Progenitor cell of endocrine pancreas (in vitro differentiated cells): ENCODE data around the gene BLACAT1. TPM values are rescaled to one million over a fixed set of nuclear protein-coding genes. Genes with fewer than 3 reads are reported as not detected.
A peak's percentile ranks its signal among the peaks of the same experiment; 100 is the strongest.

Source experiments
- DNase-seq: peaks from one replicate; pipeline ENCODE4 v3.0.0; 2021; ENCODE audit warnings: low spot score; ENCODE audit not compliant: unreplicated experiment
- H3K27ac Mint-ChIP-seq: 2 replicates; pipeline ENCODE4 v1.8.0; 2021; ENCODE audit warnings: mild to moderate bottlenecking, moderate library complexity, mixed read lengths
- H3K27me3 Mint-ChIP-seq: 2 replicates; pipeline ENCODE4 v1.8.0; 2021; ENCODE audit warnings: mixed read lengths
- H3K36me3 Mint-ChIP-seq: 2 replicates; pipeline ENCODE4 v1.8.0; 2022; ENCODE audit warnings: mixed read lengths; ENCODE audit not compliant: insufficient read depth
- H3K4me1 Mint-ChIP-seq: 2 replicates; pipeline ENCODE4 v1.8.0; 2021; ENCODE audit warnings: low read depth, mixed read lengths
- H3K4me3 Mint-ChIP-seq: 2 replicates; pipeline ENCODE4 v1.8.0; 2021; ENCODE audit warnings: low read depth, mild to moderate bottlenecking, moderate library complexity, mixed read lengths
- H3K9me3 Mint-ChIP-seq: 2 replicates; pipeline ENCODE4 v1.8.0; 2021; ENCODE audit warnings: low read depth, mixed read lengths
- CTCF ChIP-seq: fragments of 200-600 bp; sonication (generic); IDR thresholded peaks from one replicate; pipeline ENCODE4 v1.5.0; 2021; ENCODE audit warnings: antibody characterized with exemption, mild to moderate bottlenecking; ENCODE audit not compliant: unreplicated experiment
- total RNA-seq: library from RNA; stranded (reverse); gene quantifications from 2 replicates; pipeline ENCODE4 v1.2.1, GENCODE V29; 2021

The BLACAT1 gene
- total RNA-seq, 1 donor from 2014 or later = 6.3 TPM

GRCh38 chr1:205432116-205432515 is 23.7 kb downstream of the BLACAT1 start:
- H3K36me3 Mint-ChIP-seq = no peaks in the 10 kb centered on the region
- DNase-seq = no peak
- TF ChIP-seq CTCF = no peak
- H3K4me3 Mint-ChIP-seq = no peak overlapping the region
- no peak overlapping the region for H3K27ac Mint-ChIP-seq
- peaks cover 46% of the 10 kb centered on the region for H3K27me3 Mint-ChIP-seq
- no peaks in the 10 kb centered on the region for H3K9me3 Mint-ChIP-seq
- no peaks in the 10 kb centered on the region for H3K4me1 Mint-ChIP-seq

- peak overlapping the region; percentile 85 for H3K4me3 Mint-ChIP-seq
- H3K27me3 Mint-ChIP-seq = peaks cover 51% of the 10 kb centered on the region
- peak; percentile 92 for TF ChIP-seq CTCF
- DNase-seq = peak; percentile 47
- H3K36me3 Mint-ChIP-seq = no peaks in the 10 kb centered on the region
- peak overlapping the region; percentile 81 for H3K27ac Mint-ChIP-seq
- H3K9me3 Mint-ChIP-seq = no peaks in the 10 kb centered on the region
- H3K4me1 Mint-ChIP-seq = no peaks in the 10 kb centered on the region
These were observed 25.0 kb downstream of the BLACAT1 start for GRCh38 chr1:205430696-205431305.

DNA sequence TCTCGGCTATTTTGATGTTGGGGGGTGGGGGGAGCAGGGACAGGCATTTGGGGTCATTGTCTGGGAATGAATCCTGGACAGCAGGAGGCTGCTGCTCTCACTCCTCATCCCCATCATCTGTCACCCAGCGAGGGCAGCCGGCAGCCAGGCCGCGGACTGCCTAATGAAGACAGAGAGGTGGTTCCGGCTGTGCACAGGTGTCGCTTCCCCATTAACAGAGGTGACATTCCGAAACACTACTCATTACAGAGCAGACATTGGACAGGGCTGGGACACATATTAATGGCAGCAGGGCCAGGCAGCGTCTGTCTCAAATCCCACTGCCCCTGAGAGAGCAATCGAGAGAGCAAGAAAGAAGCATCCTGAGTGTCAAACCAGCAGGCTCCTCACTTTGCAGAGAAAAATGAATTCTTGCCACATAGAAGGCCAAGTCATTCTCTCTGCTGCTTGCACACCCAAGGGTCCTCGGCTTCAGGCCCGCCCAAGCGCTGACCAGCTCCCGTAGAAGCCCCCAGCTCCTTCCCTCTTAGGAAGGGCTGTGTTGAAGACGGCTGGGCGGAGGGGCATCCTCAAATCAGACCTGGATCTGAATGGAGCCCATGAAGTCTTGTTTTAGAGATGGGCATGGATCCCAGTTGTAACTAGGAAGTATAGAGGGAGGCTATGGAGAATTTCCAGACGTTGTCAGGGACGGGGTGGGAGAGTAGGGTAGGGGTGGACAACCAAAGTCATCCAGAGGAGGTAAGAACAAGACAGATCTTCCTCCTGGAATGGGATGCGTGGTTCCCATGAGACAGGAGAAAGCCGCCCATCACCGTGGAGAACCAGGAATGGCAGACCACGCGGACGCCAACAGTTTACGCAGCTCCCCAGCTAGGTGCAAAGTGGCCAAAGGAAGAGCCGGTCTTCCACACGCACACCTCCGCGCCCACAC is 25.8 kb downstream of the BLACAT1 start:
- DNase-seq = no peak
- peaks cover 53% of the 10 kb centered on the region for H3K27me3 Mint-ChIP-seq
- no peak overlapping the region for H3K27ac Mint-ChIP-seq
- H3K4me1 Mint-ChIP-seq = no peaks in the 10 kb centered on the region
- H3K4me3 Mint-ChIP-seq = peak overlapping the region; percentile 85
- H3K36me3 Mint-ChIP-seq = no peaks in the 10 kb centered on the region
- no peaks in the 10 kb centered on the region for H3K9me3 Mint-ChIP-seq
- TF ChIP-seq CTCF = no peak

DNA sequence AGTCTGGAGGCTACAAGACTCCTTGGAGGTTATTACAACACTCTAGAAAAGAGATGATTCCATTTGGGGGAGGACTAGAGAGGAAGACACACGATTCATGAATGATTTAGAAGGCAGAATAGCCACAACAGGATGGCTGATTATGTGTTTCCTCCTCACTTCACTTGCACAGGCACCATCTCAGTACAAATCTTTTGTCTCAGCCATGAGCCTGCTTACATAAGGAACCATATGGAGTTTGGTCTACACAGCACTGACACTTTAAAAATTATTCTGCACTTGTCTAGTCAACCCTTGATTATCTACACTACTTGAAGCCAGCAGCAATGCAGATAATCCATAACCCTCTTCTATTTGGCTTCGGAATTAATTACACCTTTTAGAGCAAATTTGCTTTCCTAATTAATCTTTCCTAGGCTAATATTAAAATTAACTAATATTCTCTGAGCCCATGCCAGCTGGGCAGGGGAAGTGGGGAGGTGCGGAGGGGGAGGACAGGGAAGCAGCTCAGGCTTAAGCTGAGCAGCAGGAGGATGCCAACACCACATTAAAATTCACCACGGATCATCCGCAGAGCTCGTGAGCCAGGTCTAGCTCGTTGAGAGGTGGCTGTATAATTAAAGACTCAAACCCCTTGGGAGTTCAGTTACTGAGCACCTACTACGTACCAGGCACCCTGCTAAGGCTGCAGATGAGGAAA is 30.8 kb downstream of the BLACAT1 start:
- peaks cover 1% of the 10 kb centered on the region for H3K36me3 Mint-ChIP-seq
- peaks cover 54% of the 10 kb centered on the region for H3K27me3 Mint-ChIP-seq
- peaks cover 3% of the 10 kb centered on the region for H3K4me1 Mint-ChIP-seq
- H3K4me3 Mint-ChIP-seq = no peak overlapping the region
- TF ChIP-seq CTCF = no peak
- no peaks in the 10 kb centered on the region for H3K9me3 Mint-ChIP-seq
- H3K27ac Mint-ChIP-seq = no peak overlapping the region
- DNase-seq = no peak

DNA sequence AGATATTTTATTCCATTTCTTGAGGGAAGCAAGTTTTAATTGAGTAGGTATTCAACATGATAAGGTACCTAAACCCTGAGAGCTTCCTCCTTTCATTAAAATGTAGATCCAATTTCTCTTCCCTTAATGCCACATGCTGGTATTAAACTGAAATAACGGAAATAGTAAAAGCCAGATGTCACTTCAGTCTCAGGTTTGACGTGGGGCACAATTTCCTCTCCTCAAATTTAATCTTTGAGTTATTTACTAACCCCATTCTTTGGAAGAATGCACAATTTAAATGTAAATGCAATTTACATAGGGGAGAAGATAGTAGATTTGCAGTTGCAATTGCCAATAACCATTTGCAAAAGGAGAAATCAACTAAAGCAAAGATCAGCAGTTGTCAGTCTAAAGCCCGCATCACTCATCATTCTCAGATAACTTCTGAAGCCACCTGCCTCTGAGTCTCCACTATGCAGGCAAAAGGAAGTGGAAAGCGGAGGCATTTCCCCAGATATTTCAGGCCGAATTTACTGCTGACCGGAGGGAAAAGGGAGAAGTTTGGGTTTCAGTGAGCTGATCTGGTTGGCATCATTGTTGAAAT is 31.9 kb downstream of the BLACAT1 start:
- no peaks in the 10 kb centered on the region for H3K9me3 Mint-ChIP-seq
- H3K4me1 Mint-ChIP-seq = peaks cover 3% of the 10 kb centered on the region
- H3K27ac Mint-ChIP-seq = no peak overlapping the region
- DNase-seq = no peak
- no peak overlapping the region for H3K4me3 Mint-ChIP-seq
- H3K36me3 Mint-ChIP-seq = peaks cover 2% of the 10 kb centered on the region
- TF ChIP-seq CTCF = no peak
- H3K27me3 Mint-ChIP-seq = peaks cover 47% of the 10 kb centered on the region
